Peyer's patch (tissue), 4 donors: ENCODE measurements around the gene SLC7A7.

ENCODE experiments used
- CTCF ChIP-seq, 6 experiments: fragments of 450-650 bp in 4 of 6; fragments of 200-600 bp in 2 of 6; sonication (generic) in 1 of 6; IDR thresholded peaks; one replicate each; pipeline ENCODE4 v1.5.1; 2017 to 2019; ENCODE audit warnings: antibody characterized with exemption in 6 of 6, mild to moderate bottlenecking in 3 of 6, moderate library complexity in 1 of 6
- POLR2A ChIP-seq, 2 donors: fragments of 450-650 bp; IDR thresholded peaks; one replicate each; pipeline ENCODE4 v1.5.1; 2017; ENCODE audit warnings: antibody characterized with exemption in 2 of 2, mild to moderate bottlenecking in 2 of 2, moderate library complexity in 2 of 2

DNA sequence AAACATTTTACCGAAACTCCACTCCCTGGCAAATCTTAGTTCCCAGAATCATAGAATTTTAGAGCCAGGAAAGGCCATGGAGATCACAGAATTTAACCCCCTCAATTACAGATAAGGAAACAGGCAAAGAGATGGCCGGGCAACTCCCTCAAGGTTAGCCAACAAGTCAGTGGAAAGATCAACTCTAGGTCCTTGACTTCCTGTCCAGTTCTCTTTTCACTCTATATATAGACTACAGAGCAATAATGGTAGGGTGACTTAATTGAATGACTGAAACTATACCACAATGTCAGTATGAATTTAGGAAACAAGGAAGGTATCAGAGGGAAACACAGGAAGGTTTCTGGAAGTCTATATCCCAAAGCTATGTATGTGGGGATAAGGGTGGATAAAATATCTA is 37.2 kb downstream of the SLC7A7 start:
- TF ChIP-seq CTCF (IDR thresholded peaks at IDR 0.05) = no peak
- no peak for TF ChIP-seq POLR2A (IDR thresholded peaks at IDR 0.05)
